Lower lobe of right lung (tissue), 2 donors: ENCODE data around the gene CASD1. TPM values are rescaled to one million over a fixed set of nuclear protein-coding genes. Genes with fewer than 3 reads are reported as not detected.

Experiments used
- ATAC-seq, 2 donors: fragments of 200-7000 bp; cut with Tn5 transposase; one replicate each; pipeline ENCODE4 v1.9.1; 2020 to 2022; ENCODE audit warnings: mild to moderate bottlenecking in 2 of 2, moderate library complexity in 2 of 2
- DNase-seq: peaks from one replicate; pipeline ENCODE4 v3.0.0-alpha.2; 2020
- H3K27ac ChIP-seq: fragments of 200-600 bp; one replicate; pipeline ENCODE4 v1.8.0; 2022
- H3K27me3 ChIP-seq: fragments of 200-600 bp; one replicate; pipeline ENCODE4 v1.8.0; 2022; ENCODE audit warnings: low read depth
- H3K36me3 ChIP-seq: fragments of 200-600 bp; one replicate; pipeline ENCODE4 v1.8.0; 2022; ENCODE audit warnings: mild to moderate bottlenecking
- H3K4me1 ChIP-seq: fragments of 200-600 bp; one replicate; pipeline ENCODE4 v1.8.0; 2022
- H3K4me3 ChIP-seq: fragments of 200-600 bp; one replicate; pipeline ENCODE4 v1.8.0; 2022; ENCODE audit warnings: mild to moderate bottlenecking
- H3K9me3 ChIP-seq: fragments of 200-600 bp; one replicate; pipeline ENCODE4 v1.8.0; 2022
- intact Hi-C: fragments of 100-400 bp; cut with DNase I; formaldehyde crosslinking; loops from one replicate; pipeline ENCODE4 v1.11.0; 2022
- total RNA-seq: library from RNA; stranded (reverse); fragmentation: NEBNext Ultra II Directional; extraction: Animal tissue kit (Norgen Biotek cat#: 25700); gene quantifications from one replicate; pipeline ENCODE4 v1.2.1, GENCODE V29; 2021
- TF ChIP-seq, protein P1 (sequence below): fragments of 200-600 bp; IDR thresholded peaks from one replicate; pipeline ENCODE4 v1.8.0; 2022; ENCODE audit warnings: antibody characterized with exemption, mild to moderate bottlenecking
- donor health status: DM: no; HTN: yes; CAD: no; lungs with severe emphysema.

CASD1 gene
- total RNA-seq, 1 donor from 2014 or later, result 27.3 TPM

DNA sequence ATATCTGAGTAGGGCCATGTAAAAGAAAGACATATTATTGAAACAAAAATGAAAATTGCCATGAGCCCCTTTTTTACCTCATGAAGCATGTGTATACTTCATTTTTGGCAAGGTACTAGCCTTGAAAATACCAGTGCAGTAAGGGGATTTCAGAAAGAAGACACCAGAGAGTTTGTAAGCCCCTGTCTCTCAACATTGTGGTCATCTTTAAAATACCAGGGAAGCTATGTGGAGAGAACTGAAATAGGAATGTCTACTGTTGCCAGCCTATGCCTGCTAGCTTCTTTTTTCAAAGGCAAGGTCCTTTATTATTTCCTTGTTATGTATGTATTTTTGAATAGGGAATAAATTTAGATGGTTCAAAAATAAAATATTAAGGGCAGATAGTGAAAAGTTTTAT lies 57.8 kb downstream of the CASD1 start:
- Histone ChIP-seq H3K4me1 (no peaks in the 10 kb centered on the region), H3K27ac (no peak overlapping the region), H3K4me3 (no peak overlapping the region), H3K36me3 (no peaks in the 10 kb centered on the region), H3K27me3 (no peaks in the 10 kb centered on the region), H3K9me3 (no peaks in the 10 kb centered on the region)
- TF ChIP-seq, protein P1, sequence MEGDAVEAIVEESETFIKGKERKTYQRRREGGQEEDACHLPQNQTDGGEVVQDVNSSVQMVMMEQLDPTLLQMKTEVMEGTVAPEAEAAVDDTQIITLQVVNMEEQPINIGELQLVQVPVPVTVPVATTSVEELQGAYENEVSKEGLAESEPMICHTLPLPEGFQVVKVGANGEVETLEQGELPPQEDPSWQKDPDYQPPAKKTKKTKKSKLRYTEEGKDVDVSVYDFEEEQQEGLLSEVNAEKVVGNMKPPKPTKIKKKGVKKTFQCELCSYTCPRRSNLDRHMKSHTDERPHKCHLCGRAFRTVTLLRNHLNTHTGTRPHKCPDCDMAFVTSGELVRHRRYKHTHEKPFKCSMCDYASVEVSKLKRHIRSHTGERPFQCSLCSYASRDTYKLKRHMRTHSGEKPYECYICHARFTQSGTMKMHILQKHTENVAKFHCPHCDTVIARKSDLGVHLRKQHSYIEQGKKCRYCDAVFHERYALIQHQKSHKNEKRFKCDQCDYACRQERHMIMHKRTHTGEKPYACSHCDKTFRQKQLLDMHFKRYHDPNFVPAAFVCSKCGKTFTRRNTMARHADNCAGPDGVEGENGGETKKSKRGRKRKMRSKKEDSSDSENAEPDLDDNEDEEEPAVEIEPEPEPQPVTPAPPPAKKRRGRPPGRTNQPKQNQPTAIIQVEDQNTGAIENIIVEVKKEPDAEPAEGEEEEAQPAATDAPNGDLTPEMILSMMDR, result no peak
- intact Hi-C loops, result no loop called here
- DNase-seq, result no peak
- ATAC-seq, result no peak

- Histone ChIP-seq H3K9me3 (peaks cover 24% of the 10 kb centered on the region), H3K27me3 (no peaks in the 10 kb centered on the region), H3K4me1 (no peaks in the 10 kb centered on the region), H3K36me3 (no peaks in the 10 kb centered on the region), H3K27ac (no peak overlapping the region), H3K4me3 (no peak overlapping the region)
- no peak for ATAC-seq
- DNase-seq, result no peak
- intact Hi-C loops, result no loop called here
- TF ChIP-seq, protein P1, result no peak
Observed at GRCh38 chr7:94571816-94572215, 62.2 kb downstream of the CASD1 start.

DNA sequence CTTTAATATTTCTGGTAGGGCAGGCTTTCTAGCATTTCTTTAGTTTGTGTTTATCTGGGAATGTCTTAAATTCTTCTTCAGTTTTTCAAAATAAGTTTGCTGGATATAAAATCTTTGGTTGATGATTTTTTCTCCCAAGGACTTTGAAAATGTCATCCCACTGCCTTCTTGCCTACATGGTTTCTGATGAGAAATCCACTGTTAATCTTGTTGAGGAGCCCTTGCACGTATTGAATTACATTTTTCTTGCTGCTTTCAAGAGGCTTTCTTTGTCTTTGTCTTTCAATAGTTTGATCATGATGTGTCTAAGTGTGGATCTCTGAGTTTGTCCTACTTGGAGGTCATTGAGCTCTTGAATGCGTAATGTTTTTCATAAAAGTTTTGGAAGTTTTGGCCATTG lies 66.0 kb downstream of the CASD1 start:
- no peaks in the 10 kb centered on the region for H3K27me3 ChIP-seq
- no peaks in the 10 kb centered on the region for H3K36me3 ChIP-seq
- H3K9me3 ChIP-seq, result peaks cover 24% of the 10 kb centered on the region
- TF ChIP-seq, protein P1, result no peak
- ATAC-seq, result no peak
- DNase-seq, result no peak
- H3K4me3 ChIP-seq, result no peak overlapping the region
- H3K4me1 ChIP-seq, result no peaks in the 10 kb centered on the region
- intact Hi-C loops, result no loop called here
- no peak overlapping the region for H3K27ac ChIP-seq

DNA sequence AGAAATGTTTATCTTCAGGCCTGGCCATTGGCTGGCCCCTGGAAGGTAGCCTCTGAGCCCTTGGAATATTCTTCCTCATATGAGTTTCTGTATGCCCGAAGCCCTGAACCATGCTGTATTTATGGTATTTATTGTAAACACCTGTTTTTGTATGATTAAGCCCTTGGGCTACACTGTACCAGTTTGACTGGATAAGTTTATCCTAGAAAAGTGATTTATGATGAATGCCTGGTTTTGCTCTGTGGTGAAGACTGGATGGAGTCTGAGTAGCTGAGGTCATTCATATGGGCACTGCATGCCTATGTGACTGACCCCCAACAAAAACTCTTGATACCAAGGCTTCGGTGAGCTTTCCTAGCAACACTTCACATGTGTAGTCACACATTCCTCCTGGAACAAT lies 66.7 kb downstream of the CASD1 start:
- Histone ChIP-seq H3K27ac (no peak overlapping the region), H3K9me3 (peaks cover 24% of the 10 kb centered on the region), H3K4me1 (no peaks in the 10 kb centered on the region), H3K36me3 (no peaks in the 10 kb centered on the region), H3K27me3 (no peaks in the 10 kb centered on the region), H3K4me3 (no peak overlapping the region)
- DNase-seq (no peak), ATAC-seq (no peak)
- intact Hi-C loops, result no loop called here
- TF ChIP-seq, protein P1, result no peak

DNA sequence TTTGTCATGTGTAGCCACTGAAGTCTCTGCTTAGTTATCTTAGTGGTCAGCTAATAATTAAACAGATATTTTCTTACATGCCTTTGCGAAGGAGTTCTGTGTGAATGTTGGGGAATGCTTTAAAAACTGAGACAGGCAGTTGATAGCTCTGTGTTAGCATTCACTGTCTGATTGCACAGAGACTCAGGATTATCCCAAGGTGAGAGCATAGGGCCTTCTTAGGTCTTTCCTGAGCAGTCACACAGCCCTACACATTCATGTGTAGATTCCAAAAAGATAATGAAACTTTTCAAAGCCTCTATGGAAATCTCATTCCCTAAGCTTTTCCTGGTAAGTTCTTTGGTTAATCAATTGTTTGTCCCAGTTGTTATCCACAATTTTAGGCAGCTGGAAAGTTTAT lies 67.7 kb downstream of the CASD1 start:
- H3K27me3 ChIP-seq, result no peaks in the 10 kb centered on the region
- no peak overlapping the region for H3K4me3 ChIP-seq
- no peaks in the 10 kb centered on the region for H3K4me1 ChIP-seq
- no peak overlapping the region for H3K27ac ChIP-seq
- H3K9me3 ChIP-seq, result peaks cover 24% of the 10 kb centered on the region
- no peaks in the 10 kb centered on the region for H3K36me3 ChIP-seq
- intact Hi-C loops, result no loop called here
- ATAC-seq (no peak), DNase-seq (no peak)
- TF ChIP-seq, protein P1, result no peak

- intact Hi-C loops, result no loop called here
- Histone ChIP-seq H3K4me1 (peaks cover 10% of the 10 kb centered on the region), H3K36me3 (no peaks in the 10 kb centered on the region), H3K4me3 (no peak overlapping the region), H3K9me3 (peaks cover 18% of the 10 kb centered on the region), H3K27ac (no peak overlapping the region), H3K27me3 (no peaks in the 10 kb centered on the region)
- ATAC-seq (no peak), DNase-seq (no peak)
- TF ChIP-seq, protein P1, result no peak
Observed at GRCh38 chr7:94578614-94579013, 69.0 kb downstream of the CASD1 start.
